Endodermal cell (in vitro differentiated cells): ENCODE data around the gene SORL1. TPM values are rescaled to one million over a fixed set of nuclear protein-coding genes. Genes with fewer than 3 reads are reported as not detected.

Experiments used
- DNase-seq: peaks from one replicate; pipeline ENCODE4 v3.0.0-alpha.2; 2017
- H3K27ac ChIP-seq: 2 replicates; pipeline ENCODE4 v1.5.1; 2013; ENCODE audit warnings: mild to moderate bottlenecking, low read depth, low read length, moderate library complexity
- H3K27me3 ChIP-seq: 2 replicates; pipeline ENCODE4 v1.6.1; 2013; ENCODE audit warnings: mild to moderate bottlenecking, low read length, moderate library complexity; ENCODE audit not compliant: insufficient read depth, control insufficient read depth, poor library complexity, severe bottlenecking
- H3K36me3 ChIP-seq: 2 replicates; pipeline ENCODE4 v1.7.0; 2013; ENCODE audit warnings: mild to moderate bottlenecking, low read length, moderate library complexity; ENCODE audit not compliant: control insufficient read depth, insufficient read depth
- H3K4me1 ChIP-seq: one replicate; pipeline ENCODE4 v1.7.0; 2013; ENCODE audit warnings: low read length; ENCODE audit not compliant: control insufficient read depth, insufficient read depth
- H3K4me3 ChIP-seq: 2 replicates; pipeline ENCODE4 v1.5.1; 2013; ENCODE audit warnings: mild to moderate bottlenecking, low read length, moderate library complexity
- H3K9ac ChIP-seq: 2 replicates; pipeline ENCODE4 v1.6.1; 2013; ENCODE audit warnings: mild to moderate bottlenecking, low read length, moderate library complexity; ENCODE audit not compliant: poor library complexity, severe bottlenecking; ENCODE audit errors: extremely low read depth
- H3K9me3 ChIP-seq: 2 replicates; pipeline ENCODE4 v1.6.1; 2013; ENCODE audit warnings: mild to moderate bottlenecking, low read length, moderate library complexity; ENCODE audit not compliant: control insufficient read depth
- H3K27ac Mint-ChIP-seq: 2 replicates; pipeline ENCODE4 v1.8.0; 2020; ENCODE audit warnings: mixed read lengths
- H3K27me3 Mint-ChIP-seq: 2 replicates; pipeline ENCODE4 v1.8.0; 2021; ENCODE audit warnings: mild to moderate bottlenecking, mixed read lengths; ENCODE audit not compliant: insufficient read depth
- H3K36me3 Mint-ChIP-seq: 2 replicates; pipeline ENCODE4 v1.8.0; 2020; ENCODE audit warnings: low read depth, mixed read lengths
- H3K4me1 Mint-ChIP-seq: 2 replicates; pipeline ENCODE4 v1.8.0; 2020; ENCODE audit warnings: mixed read lengths
- H3K4me3 Mint-ChIP-seq: 2 replicates; pipeline ENCODE4 v1.8.0; 2020; ENCODE audit warnings: mild to moderate bottlenecking, moderate library complexity, mixed read lengths
- H3K9me3 Mint-ChIP-seq: 2 replicates; pipeline ENCODE4 v1.8.0; 2020; ENCODE audit warnings: mild to moderate bottlenecking, mixed read lengths
- WGBS, 2 experiments: methylation state at CpG; one replicate each; pipeline versions ENCODE4 v1.1.5 to v1.1.7; 2013; ENCODE audit warnings: missing lambda C conversion rate in 2 of 2, mixed read lengths in 1 of 2; ENCODE audit not compliant: insufficient coverage in 1 of 2, insufficient read length in 1 of 2; 5-methylcytosine and 5-hydroxymethylcytosine counted together
- total RNA-seq, 2 donors: library from RNA; stranded (reverse); fragmentation: NEBNext Ultra II Directional in 1 of 2; extraction: Animal tissue kit (Norgen Biotek cat#: 25700) in 1 of 2; gene quantifications; 2 replicates in 1 of 2; 3 replicates in 1 of 2; pipeline ENCODE4 v1.2.1, GENCODE V29; 2021
- TF ChIP-seq, protein P1 (sequence below): fragments of 200-600 bp; sonication (generic); conservative IDR thresholded peaks from 2 replicates; pipeline ENCODE4 v1.5.0; 2021; ENCODE audit warnings: antibody characterized with exemption, mild to moderate bottlenecking

SORL1 gene
- total RNA-seq, 2 donors from 2014 or later: 56.4 to 57.5 TPM

- Histone ChIP-seq H3K9ac (no peak overlapping the region), H3K27ac (no peak overlapping the region), H3K27me3 (no peaks in the 10 kb centered on the region), H3K4me3 (no peak overlapping the region), H3K36me3 (peaks cover 30% of the 10 kb centered on the region), H3K4me1 (no peaks in the 10 kb centered on the region), H3K9me3 (peaks cover 9% of the 10 kb centered on the region)
- no peak overlapping the region for H3K4me3 Mint-ChIP-seq
- TF ChIP-seq, protein P1, sequence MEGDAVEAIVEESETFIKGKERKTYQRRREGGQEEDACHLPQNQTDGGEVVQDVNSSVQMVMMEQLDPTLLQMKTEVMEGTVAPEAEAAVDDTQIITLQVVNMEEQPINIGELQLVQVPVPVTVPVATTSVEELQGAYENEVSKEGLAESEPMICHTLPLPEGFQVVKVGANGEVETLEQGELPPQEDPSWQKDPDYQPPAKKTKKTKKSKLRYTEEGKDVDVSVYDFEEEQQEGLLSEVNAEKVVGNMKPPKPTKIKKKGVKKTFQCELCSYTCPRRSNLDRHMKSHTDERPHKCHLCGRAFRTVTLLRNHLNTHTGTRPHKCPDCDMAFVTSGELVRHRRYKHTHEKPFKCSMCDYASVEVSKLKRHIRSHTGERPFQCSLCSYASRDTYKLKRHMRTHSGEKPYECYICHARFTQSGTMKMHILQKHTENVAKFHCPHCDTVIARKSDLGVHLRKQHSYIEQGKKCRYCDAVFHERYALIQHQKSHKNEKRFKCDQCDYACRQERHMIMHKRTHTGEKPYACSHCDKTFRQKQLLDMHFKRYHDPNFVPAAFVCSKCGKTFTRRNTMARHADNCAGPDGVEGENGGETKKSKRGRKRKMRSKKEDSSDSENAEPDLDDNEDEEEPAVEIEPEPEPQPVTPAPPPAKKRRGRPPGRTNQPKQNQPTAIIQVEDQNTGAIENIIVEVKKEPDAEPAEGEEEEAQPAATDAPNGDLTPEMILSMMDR: peak; percentile 93
- peaks cover 76% of the 10 kb centered on the region for H3K36me3 Mint-ChIP-seq
- no peaks in the 10 kb centered on the region for H3K9me3 Mint-ChIP-seq
- peaks cover 5% of the 10 kb centered on the region for H3K4me1 Mint-ChIP-seq
- DNase-seq: peak; percentile 91
- H3K27me3 Mint-ChIP-seq: no peaks in the 10 kb centered on the region
- WGBS, 2 experiments: 38 to 61% methylated on average over 2 to 3 of the region's 3 CpGs
- no peak overlapping the region for H3K27ac Mint-ChIP-seq
Measured at GRCh38 chr11:121591405-121592033, 139.4 kb downstream of the SORL1 start.

DNA sequence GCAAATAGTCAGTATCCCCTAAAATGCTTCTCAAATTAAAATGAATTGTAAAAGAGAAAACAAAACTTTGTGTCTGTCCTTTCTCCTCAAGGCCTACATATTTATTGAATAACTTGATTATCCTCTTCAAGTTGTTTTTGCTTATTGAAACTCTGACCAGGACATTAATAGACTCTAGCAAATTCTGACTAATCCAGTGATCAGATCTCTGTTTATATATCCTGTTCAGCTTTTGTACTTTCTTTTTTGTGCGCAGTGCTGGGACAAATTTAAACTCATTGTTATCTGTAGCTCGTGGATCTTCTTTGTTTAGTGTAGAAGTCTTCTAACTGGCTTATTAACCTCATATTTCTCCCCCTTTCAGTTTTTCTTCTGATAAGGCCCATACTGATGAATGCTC, 140.6 kb downstream of the SORL1 start:
- H3K4me3 Mint-ChIP-seq: no peak overlapping the region
- no peak for DNase-seq
- H3K27me3 Mint-ChIP-seq: no peaks in the 10 kb centered on the region
- H3K9me3 Mint-ChIP-seq: no peaks in the 10 kb centered on the region
- no peak overlapping the region for H3K27ac Mint-ChIP-seq
- 100% methylated on average over 2 of the region's 2 CpGs for WGBS, 2 experiments
- H3K27me3 ChIP-seq: no peaks in the 10 kb centered on the region
- peaks cover 5% of the 10 kb centered on the region for H3K4me1 Mint-ChIP-seq
- no peak overlapping the region for H3K4me3 ChIP-seq
- peaks cover 80% of the 10 kb centered on the region for H3K36me3 Mint-ChIP-seq
- H3K36me3 ChIP-seq: peaks cover 36% of the 10 kb centered on the region
- no peak overlapping the region for H3K9ac ChIP-seq
- peaks cover 9% of the 10 kb centered on the region for H3K9me3 ChIP-seq
- no peak overlapping the region for H3K27ac ChIP-seq
- H3K4me1 ChIP-seq: no peaks in the 10 kb centered on the region
- TF ChIP-seq, protein P1: no peak

DNA sequence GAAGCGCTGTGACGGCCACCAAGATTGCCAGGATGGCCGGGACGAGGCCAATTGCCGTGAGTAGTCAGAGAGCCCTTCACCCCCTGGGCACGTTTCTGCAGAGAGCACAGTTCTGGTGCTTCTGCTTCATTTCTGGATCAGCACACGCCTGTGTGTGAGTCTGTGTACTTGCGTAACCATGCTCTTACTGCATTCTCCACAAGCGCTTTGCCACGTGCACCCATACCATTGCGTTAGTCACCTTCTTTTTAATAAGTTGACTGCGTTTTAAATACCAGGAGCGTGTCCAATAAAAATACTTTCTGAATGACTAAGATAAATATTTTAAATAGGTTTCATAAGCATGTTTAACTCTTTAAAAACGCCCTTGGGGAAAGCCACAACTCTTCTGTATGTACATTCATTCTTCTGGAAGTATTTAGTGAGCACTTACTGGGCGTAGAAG, 143.6 kb downstream of the SORL1 start:
- Mint-ChIP-seq H3K4me1 (peaks cover 13% of the 10 kb centered on the region), H3K27me3 (no peaks in the 10 kb centered on the region), H3K4me3 (no peak overlapping the region), H3K27ac (no peak overlapping the region), H3K9me3 (no peaks in the 10 kb centered on the region), H3K36me3 (peaks cover 70% of the 10 kb centered on the region)
- DNase-seq: no peak
- H3K27ac ChIP-seq: no peak overlapping the region
- H3K9me3 ChIP-seq: peaks cover 9% of the 10 kb centered on the region
- H3K27me3 ChIP-seq: no peaks in the 10 kb centered on the region
- peaks cover 8% of the 10 kb centered on the region for H3K4me1 ChIP-seq
- H3K4me3 ChIP-seq: no peak overlapping the region
- H3K9ac ChIP-seq: no peak overlapping the region
- TF ChIP-seq, protein P1: no peak
- 90 to 95% methylated on average over 9 to 15 of the region's 15 CpGs for WGBS, 2 experiments
- peaks cover 33% of the 10 kb centered on the region for H3K36me3 ChIP-seq
